ENCODE measurements around the gene SCFD2. TPM values are rescaled to one million over a fixed set of nuclear protein-coding genes. Genes with fewer than 3 reads are reported as not detected.
"Not testable (repeated sequence)": the region's sequence is repeated elsewhere in the genome, so short reads cannot be mapped to it uniquely, and the experiment has no call there.

SCFD2 gene
- total and polyA plus RNA-seq, 2 donors = 5.0 to 12.1 TPM

GRCh38 chr4:52997132-52997416 lies 368.8 kb downstream of the SCFD2 start:
- Histone ChIP-seq H3K27me3 (ENCODE audit: control insufficient read depth in 2 of 2, insufficient read depth in 1 of 2, low read length in 1 of 2) (no peaks in the 10 kb centered on the region), H3K4me1 (ENCODE audit: control insufficient read depth in 2 of 2, insufficient read depth in 2 of 2, low read length in 2 of 2) (peaks cover 0 to 3% of the 10 kb centered on the region in 2 donors), H3K27ac (ENCODE audit: low read depth in 1 of 2, low read length in 1 of 2) (no peak overlapping the region), H3K9me3 (ENCODE audit: control insufficient read depth in 2 of 2, insufficient read depth in 1 of 2, low read length in 1 of 2) (no peaks in the 10 kb centered on the region), H3K4me3 (ENCODE audit: low read length in 2 of 2) (no peak overlapping the region), H3K36me3 (ENCODE audit: control insufficient read depth in 2 of 2, insufficient read depth in 2 of 2, low read length in 1 of 2) (no peaks in the 10 kb centered on the region)
- no peak for DNase-seq (ENCODE audit: low read depth in 6 of 9, low spot score in 9 of 9)
- 98% methylated on average over 3 of the region's 3 CpGs for WGBS

DNA sequence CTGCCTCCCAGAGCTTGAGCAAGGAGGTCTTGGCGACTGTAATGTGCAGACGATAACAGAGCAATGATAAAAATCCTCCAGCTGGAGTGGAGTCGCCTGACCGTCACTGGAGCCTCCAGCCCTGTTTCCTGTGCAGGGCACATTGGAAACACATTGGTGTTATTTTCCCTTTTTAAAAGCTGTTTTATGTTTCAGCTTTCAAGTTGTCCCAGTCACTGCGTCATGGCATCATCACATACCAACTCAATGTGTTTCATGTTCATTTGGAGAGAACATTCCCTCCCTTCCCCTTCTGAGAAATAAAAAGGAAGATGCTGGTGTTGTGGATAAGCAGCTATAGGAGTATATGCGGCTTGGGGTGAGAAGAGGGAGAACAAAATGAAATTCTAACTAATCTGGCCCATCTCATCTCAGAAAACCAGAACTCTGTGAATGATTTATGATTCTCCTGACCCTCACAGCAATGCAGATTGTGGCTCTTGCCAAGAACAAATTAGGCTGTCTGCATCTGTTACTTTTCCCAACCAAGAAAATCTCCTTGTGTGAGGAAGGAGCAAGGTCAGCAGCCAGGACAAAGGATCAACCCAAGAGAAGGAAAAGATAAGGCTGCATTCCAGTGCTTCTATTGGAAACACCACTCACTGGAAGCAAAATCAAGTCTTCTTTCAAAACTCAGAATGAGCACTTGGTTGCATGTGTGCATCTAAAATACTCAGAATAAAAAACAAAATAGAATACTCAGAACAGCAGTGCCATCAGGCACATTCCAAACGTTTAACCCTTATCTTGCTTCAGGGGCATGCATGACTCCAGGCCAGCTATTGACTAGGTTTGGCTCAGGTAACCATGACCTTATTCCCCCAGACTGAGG lies 369.4 kb downstream of the SCFD2 start:
- no peaks in the 10 kb centered on the region for H3K9me3 ChIP-seq (ENCODE audit: control insufficient read depth in 2 of 2, insufficient read depth in 1 of 2, low read length in 1 of 2)
- H3K4me1 ChIP-seq (ENCODE audit: control insufficient read depth in 2 of 2, insufficient read depth in 2 of 2, low read length in 2 of 2) = peaks cover 0 to 3% of the 10 kb centered on the region in 2 donors
- H3K27ac ChIP-seq (ENCODE audit: low read depth in 1 of 2, low read length in 1 of 2) = no peak overlapping the region
- H3K27me3 ChIP-seq (ENCODE audit: control insufficient read depth in 2 of 2, insufficient read depth in 1 of 2, low read length in 1 of 2) = no peaks in the 10 kb centered on the region
- H3K4me3 ChIP-seq (ENCODE audit: low read length in 2 of 2) = no peak overlapping the region
- WGBS = 72% methylated on average over 7 of the region's 7 CpGs
- H3K36me3 ChIP-seq (ENCODE audit: control insufficient read depth in 2 of 2, insufficient read depth in 2 of 2, low read length in 1 of 2) = no peaks in the 10 kb centered on the region
- no peak for DNase-seq (ENCODE audit: low read depth in 6 of 9, low spot score in 9 of 9)

GRCh38 chr4:52995360-52996030 lies 370.4 kb downstream of the SCFD2 start:
- Histone ChIP-seq H3K4me3 (ENCODE audit: low read length in 2 of 2) (no peak overlapping the region), H3K4me1 (ENCODE audit: control insufficient read depth in 2 of 2, insufficient read depth in 2 of 2, low read length in 2 of 2) (peaks cover 0 to 3% of the 10 kb centered on the region in 2 donors), H3K9me3 (ENCODE audit: control insufficient read depth in 2 of 2, insufficient read depth in 1 of 2, low read length in 1 of 2) (no peaks in the 10 kb centered on the region), H3K27me3 (ENCODE audit: control insufficient read depth in 2 of 2, insufficient read depth in 1 of 2, low read length in 1 of 2) (no peaks in the 10 kb centered on the region), H3K36me3 (ENCODE audit: control insufficient read depth in 2 of 2, insufficient read depth in 2 of 2, low read length in 1 of 2) (no peaks in the 10 kb centered on the region), H3K27ac (ENCODE audit: low read depth in 1 of 2, low read length in 1 of 2) (no peak overlapping the region)
- DNase-seq (ENCODE audit: low read depth in 6 of 9, low spot score in 9 of 9) = no peak
- 94% methylated on average over 5 of the region's 5 CpGs for WGBS

DNA sequence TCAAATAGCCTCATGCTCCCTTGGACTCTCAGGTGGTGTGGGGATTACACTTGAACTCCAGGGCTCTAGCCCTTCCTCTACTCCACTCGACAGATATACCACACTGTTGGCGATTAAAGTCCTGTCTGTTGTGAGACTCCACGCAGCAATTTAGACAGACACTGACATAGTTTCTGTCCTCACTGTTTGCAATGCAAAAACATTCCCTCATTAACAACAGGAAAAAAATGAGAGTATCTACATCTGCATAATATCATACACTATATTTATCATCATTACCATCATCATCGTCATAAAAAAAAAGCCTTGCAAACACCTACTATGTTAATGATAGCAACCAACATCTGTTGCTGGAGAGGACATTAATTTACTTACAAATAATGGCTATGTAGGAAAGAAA lies 371.3 kb downstream of the SCFD2 start:
- Histone ChIP-seq H3K4me1 (ENCODE audit: control insufficient read depth in 2 of 2, insufficient read depth in 2 of 2, low read length in 2 of 2) (peaks cover 0 to 3% of the 10 kb centered on the region in 2 donors), H3K27ac (ENCODE audit: low read depth in 1 of 2, low read length in 1 of 2) (no peak overlapping the region), H3K27me3 (ENCODE audit: control insufficient read depth in 2 of 2, insufficient read depth in 1 of 2, low read length in 1 of 2) (no peaks in the 10 kb centered on the region), H3K9me3 (ENCODE audit: control insufficient read depth in 2 of 2, insufficient read depth in 1 of 2, low read length in 1 of 2) (no peaks in the 10 kb centered on the region), H3K4me3 (ENCODE audit: low read length in 2 of 2) (no peak overlapping the region), H3K36me3 (ENCODE audit: control insufficient read depth in 2 of 2, insufficient read depth in 2 of 2, low read length in 1 of 2) (no peaks in the 10 kb centered on the region)
- WGBS = 99% methylated on average over 4 of the region's 4 CpGs
- DNase-seq (ENCODE audit: low read depth in 6 of 9, low spot score in 9 of 9) = no peak

DNA sequence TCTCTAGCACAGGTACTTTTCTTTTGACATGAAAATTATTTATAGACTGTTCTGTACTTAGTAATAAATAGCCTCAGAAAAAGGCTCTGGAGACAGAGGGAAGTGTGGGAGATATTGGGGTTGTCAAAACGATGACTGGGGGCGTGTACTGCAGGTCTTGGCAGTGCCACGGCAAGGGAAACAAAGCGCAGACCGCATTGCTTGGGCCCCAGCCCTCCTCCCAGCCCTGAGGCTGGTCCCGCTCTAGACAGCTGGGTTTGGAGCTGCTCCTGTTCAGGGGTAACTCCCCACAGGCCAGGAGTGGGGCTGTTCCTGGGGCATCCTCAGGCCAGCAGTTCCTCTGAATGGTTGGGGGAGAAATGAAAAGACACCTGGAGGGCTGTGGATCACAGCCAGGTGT lies 372.1 kb downstream of the SCFD2 start:
- Histone ChIP-seq H3K9me3 (ENCODE audit: control insufficient read depth in 2 of 2, insufficient read depth in 1 of 2, low read length in 1 of 2) (no peaks in the 10 kb centered on the region), H3K27ac (ENCODE audit: low read depth in 1 of 2, low read length in 1 of 2) (no peak overlapping the region)
- WGBS = 95% methylated on average over 6 of the region's 6 CpGs

GRCh38 chr4:52992551-52992950 lies 373.3 kb downstream of the SCFD2 start:
- not testable (repeated sequence) for DNase-seq (ENCODE audit: low read depth in 6 of 9, low spot score in 9 of 9); H3K4me1 ChIP-seq (ENCODE audit: control insufficient read depth in 2 of 2, insufficient read depth in 2 of 2, low read length in 2 of 2); H3K9me3 ChIP-seq (ENCODE audit: control insufficient read depth in 2 of 2, insufficient read depth in 1 of 2, low read length in 1 of 2); H3K4me3 ChIP-seq (ENCODE audit: low read length in 2 of 2); H3K27ac ChIP-seq (ENCODE audit: low read depth in 1 of 2, low read length in 1 of 2); H3K36me3 ChIP-seq (ENCODE audit: control insufficient read depth in 2 of 2, insufficient read depth in 2 of 2, low read length in 1 of 2); H3K27me3 ChIP-seq (ENCODE audit: control insufficient read depth in 2 of 2, insufficient read depth in 1 of 2, low read length in 1 of 2)
- WGBS = 97% methylated on average over 27 of the region's 27 CpGs

More for the DNA sequence above, 372.1 kb downstream of the SCFD2 start:
- DNase-seq (ENCODE audit: low read depth in 6 of 9, low spot score in 9 of 9) = no peak
- Histone ChIP-seq H3K4me1 (ENCODE audit: control insufficient read depth in 2 of 2, insufficient read depth in 2 of 2, low read length in 2 of 2) (peaks cover 0 to 3% of the 10 kb centered on the region in 2 donors), H3K4me3 (ENCODE audit: low read length in 2 of 2) (no peak overlapping the region), H3K27me3 (ENCODE audit: control insufficient read depth in 2 of 2, insufficient read depth in 1 of 2, low read length in 1 of 2) (no peaks in the 10 kb centered on the region), H3K36me3 (ENCODE audit: control insufficient read depth in 2 of 2, insufficient read depth in 2 of 2, low read length in 1 of 2) (no peaks in the 10 kb centered on the region)

GRCh38 chr4:52991472-52991871 lies 374.4 kb downstream of the SCFD2 start:
- Histone ChIP-seq H3K27me3 (ENCODE audit: control insufficient read depth in 2 of 2, insufficient read depth in 1 of 2, low read length in 1 of 2) (no peaks in the 10 kb centered on the region), H3K4me1 (ENCODE audit: control insufficient read depth in 2 of 2, insufficient read depth in 2 of 2, low read length in 2 of 2) (no peaks in the 10 kb centered on the region), H3K27ac (ENCODE audit: low read depth in 1 of 2, low read length in 1 of 2) (no peak overlapping the region), H3K9me3 (ENCODE audit: control insufficient read depth in 2 of 2, insufficient read depth in 1 of 2, low read length in 1 of 2) (no peaks in the 10 kb centered on the region), H3K4me3 (ENCODE audit: low read length in 2 of 2) (no peak overlapping the region), H3K36me3 (ENCODE audit: control insufficient read depth in 2 of 2, insufficient read depth in 2 of 2, low read length in 1 of 2) (no peaks in the 10 kb centered on the region)
- no peak for DNase-seq (ENCODE audit: low read depth in 6 of 9, low spot score in 9 of 9)

DNA sequence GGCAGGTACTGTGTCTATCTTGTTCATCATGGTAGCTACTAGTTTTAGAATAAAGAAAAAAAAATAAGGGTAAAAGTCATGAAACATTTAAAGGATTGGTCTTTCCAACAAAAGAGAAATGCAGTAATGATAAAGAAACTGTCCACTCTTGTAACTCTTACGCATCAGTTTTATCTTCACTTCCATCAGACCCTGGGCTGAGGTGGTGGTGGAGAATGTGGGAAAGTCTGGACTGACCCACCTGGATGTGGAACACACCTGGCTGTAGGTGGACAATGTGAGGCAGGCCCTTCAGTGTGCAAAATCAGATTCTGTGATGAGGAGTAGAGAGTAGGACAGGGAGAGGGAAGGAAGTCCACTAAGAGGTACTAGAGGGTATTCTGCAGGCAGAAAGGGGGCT lies 375.2 kb downstream of the SCFD2 start:
- Histone ChIP-seq H3K4me1 (ENCODE audit: control insufficient read depth in 2 of 2, insufficient read depth in 2 of 2, low read length in 2 of 2) (no peaks in the 10 kb centered on the region), H3K36me3 (ENCODE audit: control insufficient read depth in 2 of 2, insufficient read depth in 2 of 2, low read length in 1 of 2) (no peaks in the 10 kb centered on the region), H3K4me3 (ENCODE audit: low read length in 2 of 2) (no peak overlapping the region), H3K27me3 (ENCODE audit: control insufficient read depth in 2 of 2, insufficient read depth in 1 of 2, low read length in 1 of 2) (no peaks in the 10 kb centered on the region), H3K9me3 (ENCODE audit: control insufficient read depth in 2 of 2, insufficient read depth in 1 of 2, low read length in 1 of 2) (no peaks in the 10 kb centered on the region), H3K27ac (ENCODE audit: low read depth in 1 of 2, low read length in 1 of 2) (no peak overlapping the region)
- DNase-seq (ENCODE audit: low read depth in 6 of 9, low spot score in 9 of 9) = no peak
- WGBS = 100% methylated on average over 1 of the region's 1 CpG

DNA sequence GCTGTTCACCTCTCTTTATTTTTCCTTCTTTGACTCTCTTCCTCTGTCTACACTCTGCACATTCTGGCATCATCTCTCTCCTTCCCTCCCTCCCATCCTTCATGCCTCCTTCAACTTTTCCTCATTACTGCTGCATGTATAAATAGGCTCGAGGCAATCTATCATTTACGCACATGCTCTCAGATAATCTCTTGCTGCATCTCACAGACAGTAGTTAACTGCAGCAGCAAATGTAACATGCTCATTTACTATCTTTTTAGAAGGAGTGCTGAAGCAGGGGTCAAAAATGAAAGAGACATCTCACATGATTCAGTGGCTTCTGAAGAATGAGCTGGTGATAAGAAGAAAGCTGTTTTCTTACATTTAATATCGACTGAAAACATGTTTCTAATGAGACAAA lies 376.0 kb downstream of the SCFD2 start:
- Histone ChIP-seq H3K27ac (ENCODE audit: low read depth in 1 of 2, low read length in 1 of 2) (no peak overlapping the region), H3K4me1 (ENCODE audit: control insufficient read depth in 2 of 2, insufficient read depth in 2 of 2, low read length in 2 of 2) (no peaks in the 10 kb centered on the region), H3K9me3 (ENCODE audit: control insufficient read depth in 2 of 2, insufficient read depth in 1 of 2, low read length in 1 of 2) (no peaks in the 10 kb centered on the region), H3K27me3 (ENCODE audit: control insufficient read depth in 2 of 2, insufficient read depth in 1 of 2, low read length in 1 of 2) (no peaks in the 10 kb centered on the region), H3K4me3 (ENCODE audit: low read length in 2 of 2) (no peak overlapping the region), H3K36me3 (ENCODE audit: control insufficient read depth in 2 of 2, insufficient read depth in 2 of 2, low read length in 1 of 2) (no peaks in the 10 kb centered on the region)
- WGBS = 96% methylated on average over 3 of the region's 3 CpGs
- no peak for DNase-seq (ENCODE audit: low read depth in 6 of 9, low spot score in 9 of 9)
